HG03196 (cell line): ENCODE measurements around the gene SLC38A9.
"Not testable (repeated sequence)": the region's sequence is repeated elsewhere in the genome, so short reads cannot be mapped to it uniquely, and the experiment has no call there.

ENCODE experiments used
- ATAC-seq: cut with Tn5 transposase; IDR thresholded peaks from one replicate; pipeline ENCODE4 v1.9.1; 2021; ENCODE audit not compliant: unreplicated experiment

Gene SLC38A9

DNA sequence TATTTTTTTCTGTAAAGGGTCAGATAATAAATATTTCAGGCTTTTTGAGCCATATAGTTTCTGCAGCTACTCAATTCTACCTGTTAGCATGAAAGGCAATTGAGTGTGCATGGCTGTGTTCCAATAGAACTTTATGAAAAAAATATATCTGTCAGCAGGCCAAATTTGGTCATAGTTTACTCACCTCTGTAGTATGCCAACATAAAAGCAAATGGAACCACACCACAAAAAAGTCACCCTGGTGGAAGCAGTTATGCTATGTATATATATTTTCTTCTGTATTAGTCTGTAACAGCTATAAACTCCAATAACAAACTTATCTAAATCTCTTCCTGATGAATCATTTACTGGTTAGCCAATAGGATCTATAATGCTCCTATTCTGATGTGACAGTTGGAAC lies 3.4 kb downstream of the SLC38A9 start:
- no peak for ATAC-seq

DNA sequence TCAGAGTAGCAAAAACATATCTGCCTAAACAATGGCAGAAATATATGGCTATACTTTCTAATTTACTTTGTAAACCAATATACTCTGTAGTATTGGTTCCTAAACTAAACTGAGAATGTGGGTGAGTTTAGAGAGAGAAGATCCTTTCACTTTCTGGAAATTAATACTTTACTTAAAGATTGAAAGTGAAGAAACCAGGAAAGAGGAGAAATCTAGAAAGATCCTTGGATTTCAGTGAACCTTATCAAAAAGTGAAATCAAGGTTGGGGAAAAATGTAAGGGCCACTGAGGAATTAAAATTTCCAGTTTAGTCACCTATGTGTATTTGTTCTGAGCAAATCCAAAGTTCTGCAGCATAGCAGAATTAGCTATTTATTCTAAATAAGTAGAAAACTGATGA lies 5.9 kb downstream of the SLC38A9 start:
- no peak for ATAC-seq

DNA sequence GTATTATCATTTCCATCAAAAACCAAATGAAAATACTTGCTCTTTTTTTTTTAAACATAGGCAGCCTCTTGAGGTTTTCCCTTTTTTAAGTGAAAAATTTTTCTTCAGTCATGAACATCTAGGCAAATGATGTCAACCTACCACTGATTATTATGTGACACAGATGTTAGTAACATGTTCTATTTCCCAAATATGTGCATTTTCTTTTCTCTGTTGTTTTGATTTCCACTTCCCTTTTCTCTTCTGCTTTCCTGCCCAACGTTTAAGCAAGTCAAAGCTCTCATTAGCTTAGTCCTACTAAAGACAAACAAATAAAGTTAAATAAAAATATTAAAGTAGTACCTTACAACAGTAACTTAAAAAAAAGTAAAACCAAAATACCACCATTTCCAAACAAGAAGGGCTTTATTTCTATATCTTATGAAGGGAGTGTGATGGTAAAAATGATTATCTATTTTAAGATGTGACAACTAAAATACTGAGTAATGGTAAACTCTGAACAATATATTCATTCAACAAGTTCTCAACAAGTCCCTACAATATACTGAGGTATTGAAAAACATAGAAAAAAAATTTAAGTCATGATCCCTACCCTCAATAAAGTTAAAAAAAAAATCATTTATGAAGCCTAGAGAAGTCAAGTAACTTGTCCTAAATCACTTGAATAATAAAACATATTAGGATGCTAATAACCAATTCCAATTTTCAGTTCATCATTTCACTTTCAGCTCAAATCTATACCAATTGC lies 9.4 kb downstream of the SLC38A9 start:
- no peak for ATAC-seq

DNA sequence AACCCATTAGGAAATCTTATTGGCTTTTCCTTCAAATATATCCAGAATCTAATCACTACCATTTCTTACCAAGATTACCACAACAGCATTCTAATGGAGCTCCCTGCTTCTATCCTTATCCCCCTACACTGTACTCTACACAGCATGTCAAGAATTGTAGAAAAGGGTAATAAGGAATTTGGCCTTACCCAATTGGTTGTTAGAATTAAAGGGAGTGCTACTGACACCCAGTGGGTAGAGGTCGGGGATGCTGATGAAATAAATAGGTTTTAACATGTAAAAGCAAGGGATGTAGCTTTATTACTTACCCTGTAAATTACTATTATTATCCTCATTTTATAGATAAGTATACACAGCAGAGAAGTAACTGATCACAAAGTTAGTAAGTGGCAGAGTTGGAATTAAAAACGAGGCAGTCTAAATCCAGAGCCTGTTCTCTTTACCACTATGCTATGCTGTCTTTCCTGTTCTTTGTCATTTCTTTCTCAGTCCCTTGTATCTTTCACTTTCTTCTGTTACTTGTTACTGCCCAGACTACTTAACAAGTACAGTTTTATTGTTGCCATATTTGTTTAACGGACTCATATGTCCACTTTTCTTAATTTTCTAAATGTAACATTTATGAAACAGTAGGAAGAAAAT lies 10.5 kb downstream of the SLC38A9 start:
- no peak for ATAC-seq

DNA sequence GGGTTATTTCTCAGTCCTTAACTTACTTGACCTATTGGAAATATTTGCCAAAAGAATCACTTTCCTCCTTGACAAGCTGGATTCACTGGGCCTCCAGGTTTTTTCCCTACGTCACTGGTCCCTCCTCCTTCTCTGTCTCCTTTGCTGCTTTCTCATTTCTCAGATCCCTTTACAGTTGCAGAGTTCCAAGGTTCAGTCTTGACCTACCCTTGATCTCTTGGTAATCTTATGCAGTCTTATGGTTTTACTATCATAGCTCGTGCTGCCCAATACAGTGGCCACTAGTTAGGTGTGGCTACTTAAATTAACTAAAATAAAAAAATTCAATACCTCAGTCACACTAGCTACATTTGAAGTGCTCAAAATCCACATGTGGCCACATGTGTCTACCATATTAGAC lies 11.4 kb downstream of the SLC38A9 start:
- ATAC-seq = no peak

DNA sequence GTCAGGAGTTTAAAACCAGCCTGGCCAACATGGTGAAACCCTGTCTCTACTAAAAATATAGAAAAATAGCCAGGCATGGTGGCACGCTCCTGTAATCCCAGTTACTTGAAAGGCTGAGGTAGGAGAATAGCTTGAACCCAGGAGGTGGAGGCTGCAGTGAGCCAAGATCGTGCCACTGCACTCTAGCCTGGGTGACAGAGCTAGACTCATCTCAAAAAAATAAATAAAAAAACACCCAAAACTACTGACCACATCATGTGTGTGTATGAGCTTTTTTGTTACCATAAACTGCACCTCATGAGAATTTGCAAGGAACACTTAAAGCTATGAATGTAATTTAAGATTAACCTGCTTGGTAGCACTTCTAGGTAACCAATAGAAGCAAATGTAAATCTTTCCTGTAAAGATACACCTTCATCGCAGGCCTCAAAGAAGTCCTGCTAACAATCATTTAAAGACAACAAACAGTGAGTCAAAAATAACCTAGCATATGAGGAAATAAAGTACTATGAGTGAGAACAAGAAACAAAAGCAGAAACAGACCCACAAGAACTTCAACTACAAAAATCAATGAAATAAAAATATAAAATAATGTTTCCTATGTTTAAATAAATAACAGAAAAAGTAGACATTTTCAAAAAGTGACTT lies 13.0 kb downstream of the SLC38A9 start:
- no peak for ATAC-seq

DNA sequence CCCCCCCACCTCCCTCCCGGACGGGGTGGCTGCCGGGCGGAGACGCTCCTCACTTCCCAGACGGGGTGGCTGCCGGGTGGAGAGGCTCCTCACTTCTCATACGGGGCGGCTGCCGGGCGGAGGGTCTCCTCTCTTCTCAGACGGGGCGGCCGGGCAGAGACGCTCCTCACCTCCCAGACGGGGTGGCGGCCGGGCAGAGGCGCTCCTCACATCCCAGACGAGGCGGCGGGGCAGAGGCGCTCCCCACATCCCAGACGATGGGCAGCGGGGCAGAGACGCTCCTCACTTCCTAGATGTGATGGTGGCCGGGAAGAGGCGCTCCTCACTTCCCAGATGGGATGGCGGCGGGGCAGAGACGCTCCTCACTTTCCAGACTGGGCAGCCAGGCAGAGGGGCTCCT lies 15.4 kb downstream of the SLC38A9 start:
- ATAC-seq = not testable (repeated sequence)

DNA sequence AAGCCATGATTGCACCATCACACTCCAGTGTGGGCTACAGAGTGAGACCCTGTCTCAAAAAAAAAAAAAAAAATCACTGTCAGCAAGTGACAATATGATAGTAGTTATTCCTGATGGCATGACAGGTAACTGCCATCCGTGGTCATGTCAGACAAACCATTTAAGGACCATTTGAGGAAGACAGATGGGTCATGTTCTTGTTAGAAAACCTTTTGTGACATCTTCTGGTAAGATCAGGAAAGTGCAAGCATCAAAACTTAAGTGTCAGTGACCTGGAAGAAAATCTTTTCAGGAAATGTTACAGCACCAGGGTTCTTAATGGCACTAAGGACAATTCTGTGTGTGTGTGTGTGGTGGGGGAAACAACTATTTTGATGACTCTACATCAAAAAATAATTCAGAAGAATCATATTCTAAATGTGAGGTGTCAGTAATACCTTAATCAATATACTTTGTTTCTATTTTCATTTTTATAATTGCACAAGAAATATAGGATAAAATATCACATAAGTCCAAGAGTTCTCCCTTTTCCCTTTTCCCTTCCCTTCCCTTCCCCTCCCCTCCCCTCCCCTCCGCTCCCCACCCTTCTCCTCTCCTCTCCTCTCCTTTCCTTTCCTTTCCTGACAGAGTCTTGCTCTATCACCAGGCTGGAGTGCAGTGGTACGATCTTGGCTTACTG lies 17.8 kb downstream of the SLC38A9 start:
- no peak for ATAC-seq

DNA sequence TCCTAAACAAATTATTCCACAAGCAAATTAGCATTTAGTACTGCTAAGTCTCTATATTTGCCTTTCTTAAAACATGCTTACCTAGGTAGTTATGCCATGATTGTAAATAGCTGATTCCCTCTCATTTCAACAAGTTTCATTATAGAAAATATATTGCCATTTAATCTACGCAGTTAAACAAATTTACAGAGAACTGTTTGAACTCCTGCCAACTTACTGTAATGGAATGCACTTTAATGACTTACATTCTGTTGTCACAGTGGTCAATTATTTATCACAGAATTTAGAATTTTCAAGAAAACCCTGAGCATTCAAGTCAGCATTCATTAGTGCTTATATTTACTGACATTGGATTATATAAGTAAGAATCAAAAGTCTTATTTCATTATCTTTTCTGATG lies 19.6 kb downstream of the SLC38A9 start:
- ATAC-seq = no peak

DNA sequence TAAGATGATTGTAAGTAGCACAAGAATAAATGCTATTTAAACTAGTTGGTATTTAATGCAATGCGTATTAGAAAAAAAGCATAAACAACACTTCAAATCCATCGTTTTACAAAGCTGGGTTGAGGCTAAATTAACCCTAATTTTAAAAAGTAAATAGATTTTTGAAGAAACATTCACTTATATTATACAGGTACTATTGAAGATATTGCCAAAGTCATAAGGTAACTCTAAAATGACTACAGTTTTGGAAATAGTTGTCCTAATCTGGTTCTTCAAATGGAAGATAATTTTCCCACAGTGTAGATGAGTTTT lies 20.1 kb downstream of the SLC38A9 start:
- no peak for ATAC-seq

DNA sequence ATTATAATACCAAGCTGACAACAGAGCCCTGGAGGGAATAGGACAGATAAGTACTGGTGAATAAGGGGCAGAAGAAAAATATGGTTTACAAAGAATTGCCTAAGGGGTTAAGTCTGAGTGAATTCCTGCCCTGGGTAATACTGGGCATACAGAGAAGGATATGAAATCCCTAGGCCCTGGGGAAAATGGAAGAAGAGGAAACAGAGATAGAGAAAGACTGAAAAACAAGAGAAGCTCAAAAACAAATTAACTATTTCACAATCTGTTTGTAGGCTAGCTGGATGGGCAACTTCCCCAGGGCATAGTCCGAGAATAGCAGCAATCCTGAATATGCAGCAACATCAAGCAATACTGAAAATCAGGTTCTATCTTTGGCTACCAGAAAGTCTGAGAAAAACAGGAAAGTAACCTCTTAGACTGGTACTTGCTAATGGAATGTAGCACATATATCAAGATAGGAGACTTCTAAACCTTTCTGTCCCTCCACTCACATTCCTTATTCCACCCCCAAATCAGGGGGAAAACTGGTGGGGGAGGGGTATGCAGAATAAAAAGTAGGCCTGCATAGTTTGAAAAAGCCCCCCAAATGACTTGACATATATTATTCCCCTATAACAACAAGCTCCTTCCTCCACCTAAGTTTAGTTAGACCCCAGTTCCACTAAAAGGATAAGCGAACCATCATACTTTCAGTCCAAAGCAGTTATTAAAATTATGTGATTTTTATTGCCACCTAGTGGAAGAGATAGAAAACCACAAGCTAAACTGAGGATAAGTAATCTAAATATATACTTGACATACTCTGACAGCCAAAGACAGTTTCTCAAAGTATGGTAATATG lies 20.6 kb downstream of the SLC38A9 start:
- ATAC-seq = no peak

DNA sequence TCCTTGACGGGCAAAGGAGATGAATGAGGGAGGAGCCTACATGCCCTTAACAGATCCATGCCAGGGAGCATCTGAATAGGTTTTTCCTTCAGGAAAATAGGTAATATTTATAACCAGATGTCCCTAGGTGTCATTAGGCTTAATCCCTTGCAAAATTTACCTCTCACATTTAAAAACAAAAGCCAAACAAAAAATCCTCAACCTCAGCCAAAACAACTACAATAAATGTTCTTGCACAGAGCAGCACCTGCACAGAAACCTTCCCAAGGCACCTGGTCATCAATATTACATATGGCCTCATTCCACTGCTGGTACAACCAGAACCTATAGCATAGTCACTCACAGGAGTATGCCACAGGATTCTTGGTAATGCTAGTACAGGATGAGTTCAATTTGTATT lies 30.1 kb downstream of the SLC38A9 start:
- ATAC-seq = no peak

DNA sequence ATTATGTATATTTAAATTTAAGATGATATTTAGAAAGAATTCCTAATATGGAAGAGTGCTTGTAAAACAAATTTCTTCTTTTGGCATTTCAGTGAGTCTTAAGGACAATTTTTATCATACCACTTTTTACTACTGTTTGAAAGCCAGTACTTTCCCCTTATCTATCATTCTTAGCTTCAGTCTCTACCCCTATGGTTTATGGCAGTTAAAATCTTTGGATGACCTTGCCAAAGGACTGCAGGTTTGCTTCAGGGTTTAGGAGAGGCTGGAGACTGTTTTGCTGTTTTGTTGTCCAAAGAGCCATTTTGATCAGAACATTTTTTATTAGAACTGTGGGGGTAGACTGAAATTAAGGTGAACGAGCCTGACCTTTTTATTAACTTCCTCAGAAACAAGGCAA lies 30.8 kb downstream of the SLC38A9 start:
- ATAC-seq = no peak

DNA sequence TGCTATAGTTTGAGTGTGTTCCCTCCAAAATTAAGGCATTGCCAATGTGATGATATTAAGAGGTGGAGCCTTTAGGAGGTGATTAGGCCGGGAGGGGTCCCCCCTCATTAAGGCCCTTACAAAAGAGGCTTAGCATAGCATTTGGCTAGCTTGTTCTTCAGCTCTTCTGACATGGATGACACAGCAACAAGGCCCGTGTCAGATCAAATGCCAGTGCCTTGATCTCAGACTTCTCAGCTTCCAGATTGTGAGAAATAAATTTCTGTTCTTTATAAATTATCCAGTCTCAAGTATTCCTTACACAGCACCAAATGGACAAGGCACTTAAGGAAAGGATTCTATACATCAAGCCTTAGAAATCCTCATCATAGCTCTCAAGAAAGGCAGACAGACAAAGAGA lies 31.8 kb downstream of the SLC38A9 start:
- ATAC-seq = no peak

DNA sequence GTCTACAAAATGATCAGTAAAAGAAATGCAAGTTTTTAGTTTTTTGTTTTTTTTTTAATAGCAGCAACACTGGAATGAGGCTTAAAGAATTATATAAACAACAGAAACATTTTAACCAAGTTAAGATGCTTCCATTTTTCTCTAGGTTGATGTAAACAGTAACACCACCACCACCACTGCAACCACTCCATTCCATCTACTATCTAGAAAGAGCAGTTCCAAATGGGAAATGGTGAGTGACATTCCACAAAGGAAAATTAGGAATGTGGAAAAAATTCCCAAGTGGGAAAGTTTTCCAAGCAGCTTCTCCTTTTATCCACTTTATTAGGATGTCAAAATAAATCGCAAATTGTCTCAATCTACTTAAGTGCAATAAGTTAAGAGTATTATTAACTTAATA lies 32.6 kb downstream of the SLC38A9 start:
- ATAC-seq = no peak

DNA sequence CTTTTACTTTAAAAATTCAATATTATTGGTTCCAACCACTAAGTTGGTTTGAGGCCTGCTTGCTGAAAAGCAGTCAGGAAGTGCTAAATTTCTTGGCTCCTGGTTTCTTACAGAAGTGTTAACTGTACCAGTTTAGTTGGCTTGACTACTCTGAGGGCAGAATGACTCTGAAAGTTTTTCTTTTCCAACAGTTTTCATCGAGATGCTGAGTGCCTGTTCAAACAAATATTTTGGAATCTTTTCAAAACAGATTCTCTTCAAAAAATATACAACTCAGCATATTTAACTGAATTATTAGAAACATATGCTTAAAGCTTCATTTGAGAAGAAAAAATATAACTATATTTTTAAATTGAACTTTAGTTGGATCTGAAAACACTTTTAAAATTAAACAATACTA lies 37.0 kb downstream of the SLC38A9 start:
- no peak for ATAC-seq

DNA sequence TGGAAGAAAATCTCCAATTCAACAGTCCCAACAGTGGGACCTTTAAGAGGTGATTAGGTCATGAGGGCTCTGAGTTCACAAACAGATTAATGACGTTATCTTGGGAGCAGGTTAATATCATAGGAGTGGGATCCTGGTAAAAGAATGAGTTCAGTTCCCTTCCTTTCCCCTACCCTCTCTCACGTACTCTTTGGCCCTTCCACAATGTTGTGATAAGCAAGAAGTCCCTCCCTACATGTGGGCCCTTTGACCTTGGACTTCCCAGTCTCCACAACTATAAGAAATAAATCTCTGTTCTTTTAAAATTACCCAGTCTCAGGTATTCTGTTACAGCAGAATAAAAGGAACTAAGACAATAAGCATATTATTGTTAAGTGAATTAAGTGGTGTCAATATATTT lies 37.8 kb downstream of the SLC38A9 start:
- no peak for ATAC-seq

DNA sequence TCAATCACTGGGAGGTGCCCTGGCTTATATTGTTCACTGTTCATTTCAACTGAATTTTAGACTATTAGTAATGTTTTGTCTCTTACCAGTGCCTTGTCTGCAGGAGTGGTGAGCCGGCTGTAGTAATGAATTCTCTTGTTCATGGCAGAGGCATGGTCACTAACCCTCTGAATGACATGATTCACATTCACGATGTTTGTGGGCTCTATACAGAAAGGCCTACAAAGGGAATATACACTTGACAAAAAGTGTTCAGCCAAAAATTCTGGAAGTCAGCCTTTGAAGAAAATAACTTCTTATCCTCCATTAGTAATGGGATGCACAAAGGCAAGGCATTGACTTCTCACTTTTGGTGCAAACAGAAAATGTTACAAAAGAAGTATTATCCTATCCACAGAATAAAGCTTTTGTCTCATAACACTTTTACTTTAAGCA lies 39.6 kb downstream of the SLC38A9 start:
- no peak for ATAC-seq

DNA sequence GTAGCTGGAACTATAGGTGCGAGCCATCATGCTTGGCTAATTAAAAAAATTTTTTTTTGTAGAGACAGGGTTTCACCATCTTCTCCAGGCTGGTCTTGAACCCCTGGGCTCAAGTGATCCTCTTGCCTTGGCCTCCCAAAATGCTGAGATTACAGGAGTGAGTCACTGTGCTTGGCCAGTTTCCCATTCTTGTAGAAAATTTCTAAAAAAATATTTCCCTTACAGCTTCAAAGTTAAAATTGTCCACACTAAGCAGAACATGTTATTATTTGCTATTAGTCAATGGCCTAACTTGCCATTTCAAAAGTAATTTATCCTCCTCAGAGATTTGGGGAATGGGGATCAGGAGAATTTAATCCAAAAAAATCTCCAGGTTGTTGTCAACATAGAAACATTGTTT lies 40.1 kb downstream of the SLC38A9 start:
- no peak for ATAC-seq

DNA sequence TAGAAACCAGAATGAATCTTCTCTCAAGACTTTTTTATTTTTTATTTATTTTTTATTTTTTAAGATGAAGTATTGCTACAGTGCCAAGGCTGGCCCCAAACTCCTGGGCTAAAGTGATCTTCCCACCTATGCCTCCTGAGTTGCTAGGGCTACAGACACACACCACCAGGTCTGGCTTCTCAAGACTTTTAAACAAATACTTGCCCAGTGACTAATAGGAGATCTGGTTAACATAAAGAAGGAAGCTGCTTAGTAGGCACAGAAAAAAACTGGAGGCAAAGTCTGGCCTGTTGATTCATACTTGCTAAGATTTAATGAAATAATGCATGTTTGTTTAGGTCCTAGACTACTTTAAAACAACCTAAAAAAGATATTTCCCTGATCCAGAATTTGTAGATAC lies 43.8 kb downstream of the SLC38A9 start:
- ATAC-seq = no peak

DNA sequence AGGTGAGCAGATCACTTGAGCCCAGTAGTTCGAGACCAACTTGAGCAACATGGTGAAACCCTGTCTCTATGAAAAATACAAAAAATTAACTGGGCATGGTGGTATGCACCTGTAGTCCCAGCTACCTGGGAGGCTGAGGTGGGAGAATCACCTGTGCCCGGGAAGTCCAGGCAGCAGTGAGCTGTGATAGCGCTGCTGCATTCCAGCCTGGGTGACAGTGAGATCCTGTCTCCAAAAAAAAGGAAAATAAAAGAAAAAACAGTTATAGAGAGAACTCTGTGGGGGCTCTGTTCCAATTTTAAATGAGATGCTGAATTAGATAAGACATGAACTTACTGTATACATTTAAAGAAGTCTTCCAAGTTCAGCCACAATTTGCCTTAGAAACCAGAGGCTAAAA lies 44.2 kb downstream of the SLC38A9 start:
- no peak for ATAC-seq
